H9 (cell line): ENCODE results near the gene FADS2. TPM values are rescaled to one million over a fixed set of nuclear protein-coding genes. Genes with fewer than 3 reads are reported as not detected.

Source experiments
- DNase-seq: peaks from one replicate; pipeline ENCODE4 v3.0.0-alpha.2; 2017
- H2AFZ ChIP-seq: one replicate; pipeline ENCODE4 v1.6.1; 2013; ENCODE audit warnings: mild to moderate bottlenecking, low read length, control low read depth, moderate library complexity
- H2AK5ac ChIP-seq: 2 replicates; pipeline ENCODE4 v1.6.1; 2013; ENCODE audit warnings: low read length, control low read depth, mixed read lengths; ENCODE audit not compliant: insufficient read length
- H2BK120ac ChIP-seq: one replicate; pipeline ENCODE4 v1.6.1; 2013; ENCODE audit warnings: low read depth, mild to moderate bottlenecking, low read length, control low read depth, inconsistent platforms; ENCODE audit not compliant: poor library complexity, severe bottlenecking
- H2BK12ac ChIP-seq: 2 replicates; pipeline ENCODE4 v1.6.1; 2013; ENCODE audit warnings: low read length, control low read depth, mixed read lengths, low read depth; ENCODE audit not compliant: insufficient read length
- H2BK15ac ChIP-seq: 2 replicates; pipeline ENCODE4 v1.6.1; 2013; ENCODE audit warnings: low read depth, low read length, control low read depth
- H2BK20ac ChIP-seq: one replicate; pipeline ENCODE4 v1.6.1; 2013; ENCODE audit warnings: low read depth, mild to moderate bottlenecking, low read length, control low read depth, inconsistent platforms; ENCODE audit not compliant: poor library complexity, severe bottlenecking
- H2BK5ac ChIP-seq: 2 replicates; pipeline ENCODE4 v1.6.1; 2013; ENCODE audit warnings: low read length, control low read depth, mixed read lengths; ENCODE audit not compliant: insufficient read length
- H3K14ac ChIP-seq: 2 replicates; pipeline ENCODE4 v1.6.1; 2013; ENCODE audit warnings: low read length, control low read depth; ENCODE audit not compliant: insufficient read depth
- H3K18ac ChIP-seq: 2 replicates; pipeline ENCODE4 v1.6.1; 2013; ENCODE audit warnings: low read depth, mild to moderate bottlenecking, mixed read lengths, low read length, control low read depth; ENCODE audit not compliant: insufficient read length
- H3K23ac ChIP-seq: 2 replicates; pipeline ENCODE4 v1.6.1; 2013; ENCODE audit warnings: low read length, control low read depth, mixed read lengths, low read depth; ENCODE audit not compliant: insufficient read length
- H3K23me2 ChIP-seq: 2 replicates; pipeline ENCODE4 v1.6.1; 2013; ENCODE audit warnings: low read depth, mild to moderate bottlenecking, mixed read lengths, low read length, control low read depth; ENCODE audit not compliant: insufficient read length, poor library complexity, severe bottlenecking
- H3K27ac ChIP-seq: 2 replicates; pipeline ENCODE4 v1.5.1; 2013; ENCODE audit warnings: low read length, control low read depth, mixed read lengths, low read depth; ENCODE audit not compliant: insufficient read length
- H3K27me3 ChIP-seq: 2 replicates; pipeline ENCODE4 v1.6.1; 2013; ENCODE audit warnings: low read length, control low read depth, inconsistent platforms; ENCODE audit not compliant: insufficient read depth
- H3K4ac ChIP-seq: 2 replicates; pipeline ENCODE4 v1.6.1; 2013; ENCODE audit warnings: low read depth, mild to moderate bottlenecking, control low read depth, inconsistent platforms, low read length, moderate library complexity
- H3K4me1 ChIP-seq: 2 replicates; pipeline ENCODE4 v1.6.1; 2013; ENCODE audit warnings: low read length, control low read depth, inconsistent platforms; ENCODE audit not compliant: insufficient read depth
- H3K4me2 ChIP-seq: 2 replicates; pipeline ENCODE4 v1.6.1; 2013; ENCODE audit warnings: low read length, control low read depth, mixed read lengths; ENCODE audit not compliant: insufficient read length, insufficient read depth
- H3K56ac ChIP-seq: 2 replicates; pipeline ENCODE4 v1.6.1; 2013; ENCODE audit warnings: low read depth, mild to moderate bottlenecking, mixed read lengths, low read length, control low read depth; ENCODE audit not compliant: insufficient read length
- H3K79me1 ChIP-seq: 2 replicates; pipeline ENCODE4 v1.6.1; 2013; ENCODE audit warnings: low read depth, mild to moderate bottlenecking, moderate library complexity, low read length, control low read depth, inconsistent platforms; ENCODE audit not compliant: insufficient read depth, poor library complexity, severe bottlenecking
- H3K79me2 ChIP-seq: 2 replicates; pipeline ENCODE4 v1.6.1; 2013; ENCODE audit warnings: low read length, control low read depth, inconsistent platforms; ENCODE audit not compliant: insufficient read depth
- H3K9ac ChIP-seq: 2 replicates; pipeline ENCODE4 v1.6.1; 2013; ENCODE audit warnings: low read length, control low read depth, mixed read lengths; ENCODE audit not compliant: insufficient read length; ENCODE audit errors: extremely low read depth
- H3K9me3 ChIP-seq: one replicate; pipeline ENCODE4 v1.6.1; 2013; ENCODE audit warnings: low read depth, low read length, inconsistent platforms; ENCODE audit not compliant: control insufficient read depth
- H3T11ph ChIP-seq: one replicate; pipeline ENCODE4 v1.6.1; 2013; ENCODE audit warnings: mild to moderate bottlenecking, low read length, control low read depth, inconsistent platforms
- H4K20me1 ChIP-seq: one replicate; pipeline ENCODE4 v1.6.1; 2013; ENCODE audit not compliant: control insufficient read depth, insufficient read length, insufficient read depth
- H4K5ac ChIP-seq: 2 replicates; pipeline ENCODE4 v1.6.1; 2013; ENCODE audit warnings: low read depth, mild to moderate bottlenecking, mixed read lengths, low read length, control low read depth; ENCODE audit not compliant: insufficient read length
- H4K8ac ChIP-seq: replicated peaks from 2 replicates; pipeline ENCODE4 v1.6.1; 2013; ENCODE audit warnings: low read length, control low read depth, mixed read lengths, low read depth; ENCODE audit not compliant: insufficient read length
- H4K91ac ChIP-seq: 2 replicates; pipeline ENCODE4 v1.6.1; 2013; ENCODE audit warnings: low read depth, mild to moderate bottlenecking, moderate library complexity, mixed read lengths, low read length, control low read depth; ENCODE audit not compliant: insufficient read length
- H3K27ac Mint-ChIP-seq, 3 experiments: 2 replicates in 2 of 3; 3 replicates in 1 of 3; pipeline ENCODE4 v1.8.0; 2020 to 2021; ENCODE audit warnings: mixed read lengths in 3 of 3, mild to moderate bottlenecking in 1 of 3, moderate library complexity in 1 of 3
- H3K27me3 Mint-ChIP-seq: 2 replicates; pipeline ENCODE4 v1.8.0; 2021; ENCODE audit warnings: low read depth, mild to moderate bottlenecking, moderate library complexity, mixed read lengths
- H3K36me3 Mint-ChIP-seq, 3 experiments: 2 replicates in 2 of 3; 3 replicates in 1 of 3; pipeline ENCODE4 v1.8.0; 2020 to 2021; ENCODE audit warnings: low read depth in 3 of 3, mixed read lengths in 3 of 3; ENCODE audit not compliant: insufficient read depth in 1 of 3
- H3K4me1 Mint-ChIP-seq, 2 experiments: 2 replicates each; pipeline ENCODE4 v1.8.0; 2020; ENCODE audit warnings: mixed read lengths in 2 of 2
- H3K4me3 Mint-ChIP-seq, 2 experiments: 2 replicates in 1 of 2; 3 replicates in 1 of 2; pipeline ENCODE4 v1.8.0; 2020 to 2021; ENCODE audit warnings: mild to moderate bottlenecking in 2 of 2, mixed read lengths in 2 of 2, moderate library complexity in 1 of 2
- H3K9me3 Mint-ChIP-seq, 2 experiments: 2 replicates in 1 of 2; 3 replicates in 1 of 2; pipeline ENCODE4 v1.8.0; 2020; ENCODE audit warnings: mild to moderate bottlenecking in 2 of 2, mixed read lengths in 2 of 2, moderate library complexity in 1 of 2
- WGBS: extraction: QIAGEN DNeasy Blood & Tissue Kit; methylation state at CpG from one replicate; pipeline ENCODE4 v1.1.7; 2013; ENCODE audit warnings: missing lambda C conversion rate, low lambda C conversion rate, mixed read lengths; ENCODE audit not compliant: insufficient read length; ENCODE audit errors: extremely low coverage; 5-methylcytosine and 5-hydroxymethylcytosine counted together
- total RNA-seq: library from RNA; stranded (reverse); gene quantifications from 2 replicates; pipeline ENCODE4 v1.2.1, GENCODE V29; 2021
- TF ChIP-seq, protein P1 (sequence below): fragments of 200-600 bp; sonication (generic); conservative IDR thresholded peaks from 3 replicates; pipeline ENCODE4 v1.8.0; 2021; ENCODE audit warnings: antibody characterized with exemption, mild to moderate bottlenecking

The FADS2 gene
- total RNA-seq, 1 experiment from 2014 or later, result 322 TPM

DNA sequence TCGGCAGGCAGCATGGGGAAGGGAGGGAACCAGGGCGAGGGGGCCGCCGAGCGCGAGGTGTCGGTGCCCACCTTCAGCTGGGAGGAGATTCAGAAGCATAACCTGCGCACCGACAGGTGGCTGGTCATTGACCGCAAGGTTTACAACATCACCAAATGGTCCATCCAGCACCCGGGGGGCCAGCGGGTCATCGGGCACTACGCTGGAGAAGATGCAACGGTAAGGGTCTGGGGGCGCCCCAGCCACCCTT lies 204 bp downstream of the FADS2 start:
- Mint-ChIP-seq H3K27me3 (no peaks in the 10 kb centered on the region), H3K9me3 (no peaks in the 10 kb centered on the region), H3K4me3 (peak overlapping the region; percentile 91 to 93), H3K27ac (peak overlapping the region; percentile 95 to 99 (median 97)), H3K4me1 (peaks cover 50 to 51% of the 10 kb centered on the region in 2 experiments), H3K36me3 (peaks cover 15 to 30% (median 28%) of the 10 kb centered on the region in 3 experiments; a peak in 6 of 7 replicates)
- no peak overlapping the region for H3K4ac ChIP-seq
- no peak overlapping the region for H3T11ph ChIP-seq
- TF ChIP-seq, protein P1, sequence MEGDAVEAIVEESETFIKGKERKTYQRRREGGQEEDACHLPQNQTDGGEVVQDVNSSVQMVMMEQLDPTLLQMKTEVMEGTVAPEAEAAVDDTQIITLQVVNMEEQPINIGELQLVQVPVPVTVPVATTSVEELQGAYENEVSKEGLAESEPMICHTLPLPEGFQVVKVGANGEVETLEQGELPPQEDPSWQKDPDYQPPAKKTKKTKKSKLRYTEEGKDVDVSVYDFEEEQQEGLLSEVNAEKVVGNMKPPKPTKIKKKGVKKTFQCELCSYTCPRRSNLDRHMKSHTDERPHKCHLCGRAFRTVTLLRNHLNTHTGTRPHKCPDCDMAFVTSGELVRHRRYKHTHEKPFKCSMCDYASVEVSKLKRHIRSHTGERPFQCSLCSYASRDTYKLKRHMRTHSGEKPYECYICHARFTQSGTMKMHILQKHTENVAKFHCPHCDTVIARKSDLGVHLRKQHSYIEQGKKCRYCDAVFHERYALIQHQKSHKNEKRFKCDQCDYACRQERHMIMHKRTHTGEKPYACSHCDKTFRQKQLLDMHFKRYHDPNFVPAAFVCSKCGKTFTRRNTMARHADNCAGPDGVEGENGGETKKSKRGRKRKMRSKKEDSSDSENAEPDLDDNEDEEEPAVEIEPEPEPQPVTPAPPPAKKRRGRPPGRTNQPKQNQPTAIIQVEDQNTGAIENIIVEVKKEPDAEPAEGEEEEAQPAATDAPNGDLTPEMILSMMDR, result no peak
- DNase-seq, result no peak
- peak overlapping the region; percentile 66 for H3K14ac ChIP-seq
- no CpG with 5 or more reads among the region's 16 CpGs for WGBS
- no peak overlapping the region for H2BK12ac ChIP-seq
- H2AFZ ChIP-seq, result no peak overlapping the region
- peaks cover 5% of the 10 kb centered on the region; the same call in 1 of the 2 replicates for H3K4me1 ChIP-seq
- H3K9me3 ChIP-seq, result no peaks in the 10 kb centered on the region
- H2BK20ac ChIP-seq, result no peak overlapping the region
- H2BK5ac ChIP-seq, result no peak overlapping the region
- H4K91ac ChIP-seq, result no peak overlapping the region
- H3K23me2 ChIP-seq, result peaks cover 16% of the 10 kb centered on the region
- peaks cover 2% of the 10 kb centered on the region for H3K79me1 ChIP-seq
- no peaks in the 10 kb centered on the region for H4K20me1 ChIP-seq
- H2BK120ac ChIP-seq, result no peak overlapping the region
- H2AK5ac ChIP-seq, result no peak overlapping the region
- H3K27ac ChIP-seq, result no peak overlapping the region
- peaks cover 38% of the 10 kb centered on the region; the same call in 1 of the 2 replicates for H3K79me2 ChIP-seq
- H3K23ac ChIP-seq, result no peak overlapping the region
- H4K8ac ChIP-seq, result no peak overlapping the region
- H4K5ac ChIP-seq, result no peak overlapping the region
- H3K18ac ChIP-seq, result peak overlapping the region; percentile 12
- no peak overlapping the region for H2BK15ac ChIP-seq
- H3K4me2 ChIP-seq, result peak overlapping the region; percentile 96
- no peaks in the 10 kb centered on the region for H3K27me3 ChIP-seq
- peak overlapping the region; percentile 54 for H3K9ac ChIP-seq
- no peak overlapping the region for H3K56ac ChIP-seq
